DOHH2 (cell line): Measurements from ENCODE around the gene CTDP1.

Experiments used
- EZH2phosphoT487 ChIP-seq: fragments of 200-600 bp; sonication (generic); IDR thresholded peaks from 2 replicates; pipeline ENCODE4 v1.6.1; 2017; ENCODE audit warnings: borderline replicate concordance, mild to moderate bottlenecking, antibody characterized with exemption, low read length, moderate library complexity, mixed read lengths
- TF ChIP-seq, protein P1 (sequence below): fragments of 200-600 bp; sonication (generic); IDR thresholded peaks from one replicate; pipeline ENCODE4 v1.5.1; 2014; ENCODE audit warnings: antibody characterized with exemption, mild to moderate bottlenecking, low read depth, low read length; ENCODE audit not compliant: poor library complexity, severe bottlenecking

DNA sequence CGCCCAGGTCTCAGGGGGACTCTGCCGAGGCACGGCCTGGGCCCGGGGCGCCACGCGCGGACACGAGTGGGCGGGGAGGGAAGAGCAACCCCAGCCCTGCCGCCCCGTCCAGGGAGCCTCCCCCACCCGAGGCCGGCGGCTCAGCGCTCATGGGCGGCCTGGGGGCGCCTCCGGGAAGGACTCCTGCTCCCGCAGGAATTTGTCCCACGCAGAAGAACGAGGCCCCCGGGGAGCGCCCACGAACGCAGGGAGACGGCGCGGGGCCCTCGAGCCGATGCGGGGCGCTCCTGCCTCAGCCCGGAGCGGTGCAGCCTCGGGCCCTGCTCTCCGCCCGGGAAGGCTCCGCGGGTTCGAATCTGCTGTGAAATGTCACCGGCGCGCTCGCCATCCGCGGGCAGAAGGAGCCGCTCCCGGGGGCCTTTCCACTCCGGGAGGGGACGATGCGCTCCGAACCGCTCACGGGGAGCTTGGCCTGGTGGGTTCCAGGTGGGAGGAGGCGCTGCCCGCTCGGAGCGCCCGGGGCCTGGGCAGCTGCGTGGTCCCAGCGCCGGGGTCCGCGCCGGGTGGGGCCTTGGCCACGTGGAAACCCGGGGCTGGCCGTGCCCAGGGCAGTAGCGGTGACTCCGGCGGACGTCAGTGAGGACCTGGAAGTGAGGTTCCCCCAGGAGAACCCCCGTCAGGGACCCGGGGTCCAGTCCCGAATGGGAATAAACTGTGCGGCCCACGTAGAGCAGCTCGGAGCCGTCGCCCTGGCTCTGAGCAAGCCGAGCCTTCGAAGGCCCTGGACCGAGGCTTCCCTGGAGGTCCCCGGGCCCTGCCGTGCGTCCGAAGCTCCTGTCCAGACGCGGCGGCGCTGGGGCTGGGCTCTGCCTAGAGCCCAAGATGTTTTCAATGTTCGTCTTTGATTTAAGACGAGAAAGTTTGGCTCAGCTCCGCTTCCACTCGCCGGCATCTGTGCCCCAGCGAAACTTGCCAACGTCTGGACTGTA lies 41.4 kb upstream of the CTDP1 start:
- TF ChIP-seq, protein P1, sequence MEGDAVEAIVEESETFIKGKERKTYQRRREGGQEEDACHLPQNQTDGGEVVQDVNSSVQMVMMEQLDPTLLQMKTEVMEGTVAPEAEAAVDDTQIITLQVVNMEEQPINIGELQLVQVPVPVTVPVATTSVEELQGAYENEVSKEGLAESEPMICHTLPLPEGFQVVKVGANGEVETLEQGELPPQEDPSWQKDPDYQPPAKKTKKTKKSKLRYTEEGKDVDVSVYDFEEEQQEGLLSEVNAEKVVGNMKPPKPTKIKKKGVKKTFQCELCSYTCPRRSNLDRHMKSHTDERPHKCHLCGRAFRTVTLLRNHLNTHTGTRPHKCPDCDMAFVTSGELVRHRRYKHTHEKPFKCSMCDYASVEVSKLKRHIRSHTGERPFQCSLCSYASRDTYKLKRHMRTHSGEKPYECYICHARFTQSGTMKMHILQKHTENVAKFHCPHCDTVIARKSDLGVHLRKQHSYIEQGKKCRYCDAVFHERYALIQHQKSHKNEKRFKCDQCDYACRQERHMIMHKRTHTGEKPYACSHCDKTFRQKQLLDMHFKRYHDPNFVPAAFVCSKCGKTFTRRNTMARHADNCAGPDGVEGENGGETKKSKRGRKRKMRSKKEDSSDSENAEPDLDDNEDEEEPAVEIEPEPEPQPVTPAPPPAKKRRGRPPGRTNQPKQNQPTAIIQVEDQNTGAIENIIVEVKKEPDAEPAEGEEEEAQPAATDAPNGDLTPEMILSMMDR, result no peak
- no peak for TF ChIP-seq EZH2phosphoT487
